ENCODE data around the gene EPS15.

- no peak for TF ChIP-seq POLR2A (IDR thresholded peaks at IDR 0.05; ENCODE audit: low read depth, low read length)
- no peak for TF ChIP-seq TAF1 (IDR thresholded peaks at IDR 0.05; ENCODE audit: low read depth, low read length)
Observed at GRCh38 chr1:51345300-51345687, 173.8 kb downstream of the EPS15 start.

Measured in GM12891 (cell line).